ENCODE results near the gene CYB5B.

- TF ChIP-seq EZH2phosphoT487 (IDR thresholded peaks at IDR 0.05; ENCODE audit: low read depth, severe bottlenecking, unreplicated experiment) (no peak), CTCF (IDR thresholded peaks at IDR 0.05; ENCODE audit: poor library complexity) (no peak), EZH2 (IDR thresholded peaks at IDR 0.05; ENCODE audit: borderline replicate concordance) (no peak)
These were observed 57.5 kb downstream of the CYB5B start for GRCh38 chr16:69481901-69482341.
